Fibroblast of skin of abdomen (primary cell): ENCODE measurements around the gene CCDC51.
A peak's percentile ranks its signal among the peaks of the same experiment; 100 is the strongest.
"Not testable (repeated sequence)": the region's sequence is repeated elsewhere in the genome, so short reads cannot be mapped to it uniquely, and the experiment has no call there.

Experiments
- DNase-seq: peaks from one replicate; pipeline ENCODE4 v3.0.0-alpha.2; 2013

Gene CCDC51

DNA sequence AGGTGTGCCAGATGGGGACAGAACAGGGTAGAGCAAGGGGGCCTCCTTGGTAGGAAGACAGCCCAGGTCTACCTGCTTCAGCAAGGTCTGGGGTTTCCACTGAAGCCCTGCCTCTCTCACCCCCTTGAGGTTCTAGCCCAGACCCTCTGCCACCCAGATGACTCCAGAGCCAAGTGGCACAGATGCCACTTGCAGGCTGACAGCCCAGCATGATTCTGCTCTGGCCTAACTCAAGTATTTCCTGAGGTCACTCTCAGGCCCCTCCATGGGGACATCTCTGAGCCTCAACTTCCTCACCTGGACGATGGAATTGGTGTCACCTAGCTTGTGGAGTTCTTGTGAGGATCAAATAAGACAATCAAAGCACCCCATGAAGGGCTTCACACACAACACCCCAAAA is 33.9 kb downstream of the CCDC51 start:
- no peak for DNase-seq

DNA sequence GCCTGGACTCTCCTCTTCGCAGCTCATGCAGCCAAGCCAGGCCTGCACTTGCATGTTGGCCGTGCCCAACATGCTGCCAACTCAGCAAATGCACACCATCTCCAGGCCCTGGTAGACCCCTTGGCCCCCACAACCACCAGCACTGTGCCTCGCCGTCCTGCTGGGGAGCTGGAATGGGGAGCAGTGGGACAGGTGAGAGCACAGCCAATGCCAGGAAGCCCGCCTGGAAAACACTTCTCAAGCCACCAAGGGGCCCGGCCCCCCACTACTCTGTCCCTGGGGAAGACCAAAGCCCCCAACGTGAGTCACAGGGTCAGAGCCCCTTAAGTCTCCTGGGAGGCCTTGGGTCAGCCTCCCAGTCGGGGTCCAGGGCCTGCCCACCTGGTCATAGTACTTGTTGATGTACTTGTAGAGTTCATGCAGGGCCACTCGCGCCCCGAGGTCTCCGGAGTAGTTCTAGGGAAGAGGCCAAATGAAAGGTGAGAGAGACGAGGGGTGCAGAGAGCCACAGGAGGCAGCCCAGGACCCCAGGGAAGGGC is 34.5 kb downstream of the CCDC51 start:
- no peak for DNase-seq

DNA sequence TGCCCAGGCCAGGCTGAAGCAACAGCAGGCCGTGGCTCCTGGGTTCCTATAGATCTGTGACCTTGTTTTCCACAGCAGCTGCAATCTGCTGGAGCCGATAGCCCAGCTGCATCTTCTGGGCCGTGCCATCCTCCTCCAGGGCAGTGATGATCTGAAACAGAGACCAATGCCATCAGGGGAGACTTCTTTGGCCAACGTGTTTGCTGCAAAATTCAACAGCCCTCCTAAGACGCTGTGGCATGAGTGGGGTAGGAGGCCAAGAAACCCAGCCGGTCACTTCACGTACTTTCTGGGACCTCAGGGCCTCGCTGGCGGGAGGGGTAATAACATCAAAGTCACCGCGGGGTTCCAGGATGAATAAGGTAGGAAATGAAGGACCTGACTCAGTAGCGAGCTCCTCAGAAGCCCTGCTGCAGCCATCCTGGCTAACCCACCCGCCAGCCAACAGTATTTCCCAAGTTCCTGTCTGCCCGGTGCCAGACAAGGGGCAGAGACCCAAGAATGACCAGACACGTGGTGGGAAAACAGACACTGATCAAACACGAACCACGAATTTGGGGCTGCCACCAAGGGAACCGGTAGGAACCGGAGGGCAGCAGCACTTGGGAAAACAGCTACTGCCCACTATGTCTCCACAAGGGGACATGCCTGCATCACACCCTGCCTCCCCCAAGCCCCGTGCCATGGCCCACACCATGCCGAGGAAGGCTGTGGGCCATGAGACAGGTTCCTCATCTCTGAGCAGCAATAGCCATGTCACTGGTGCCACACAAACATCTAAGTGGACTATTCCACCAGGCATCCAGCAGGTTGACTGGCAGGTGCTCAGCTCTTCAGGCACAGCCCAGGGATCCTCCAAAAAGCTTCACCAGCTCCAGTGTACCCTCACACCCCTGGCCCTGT is 35.2 kb downstream of the CCDC51 start:
- no peak for DNase-seq

DNA sequence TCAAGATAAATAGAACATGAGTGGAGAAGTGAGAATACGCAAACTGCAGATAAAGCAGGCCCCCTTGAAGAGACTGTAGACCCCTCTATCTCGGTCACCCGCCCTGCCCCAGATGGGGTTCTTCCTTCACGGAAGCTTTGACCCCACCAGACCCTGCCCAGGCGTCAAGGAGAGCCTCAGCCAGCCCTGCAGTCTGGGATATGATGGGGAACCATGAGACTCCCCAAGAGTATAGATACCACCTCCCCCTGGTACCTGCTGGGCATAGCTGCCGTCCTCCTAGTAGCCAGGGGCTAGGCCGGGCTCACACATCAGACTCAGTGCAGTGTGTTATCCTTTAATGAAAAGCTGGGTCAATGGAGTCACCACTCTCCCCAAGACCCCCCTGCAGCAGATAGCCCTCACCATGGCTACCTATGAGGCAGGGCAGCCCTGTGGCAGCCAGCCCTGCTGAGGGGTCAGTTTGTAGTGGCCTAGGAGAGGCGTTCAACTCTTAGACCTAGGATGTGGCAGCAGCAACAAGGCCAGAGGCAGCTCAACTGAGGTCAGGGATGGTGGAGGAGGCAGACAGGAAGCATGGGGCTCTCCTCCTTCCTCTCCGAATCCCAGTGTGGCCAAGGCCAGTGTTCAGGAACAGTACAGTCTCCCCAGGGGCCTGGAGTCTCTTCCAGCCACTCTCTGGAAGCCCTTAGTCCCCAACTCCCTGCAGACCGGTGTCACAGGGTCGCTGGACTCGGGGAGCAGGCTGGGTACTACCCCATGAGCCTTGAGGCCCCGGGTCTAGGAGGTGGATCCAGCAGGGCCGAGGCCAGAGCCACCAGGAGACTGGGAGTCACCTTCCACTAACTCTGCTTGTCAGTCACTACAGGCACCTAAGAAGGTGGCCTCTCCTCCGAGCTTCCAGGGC is 36.1 kb downstream of the CCDC51 start:
- DNase-seq: no peak

DNA sequence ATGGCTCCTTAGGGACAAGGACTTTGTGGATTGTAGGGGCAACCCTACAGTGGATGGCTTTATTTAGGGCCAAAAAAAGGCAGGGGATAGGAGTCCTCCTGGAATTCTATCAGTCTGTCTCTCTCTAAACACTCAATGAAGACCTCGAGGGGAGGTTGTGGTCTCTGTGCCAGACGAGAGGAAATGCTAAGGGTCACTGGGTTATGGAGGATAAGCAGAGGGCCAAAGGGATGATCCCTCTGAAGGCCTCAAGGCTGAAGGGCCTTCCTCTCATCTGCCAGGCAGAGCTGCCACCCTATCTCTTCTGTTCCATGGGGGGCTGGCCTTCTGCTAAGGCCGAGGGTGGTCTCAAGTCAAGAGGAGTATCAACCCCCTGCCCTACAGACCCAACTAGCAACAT is 37.0 kb downstream of the CCDC51 start:
- no peak for DNase-seq

- DNase-seq: peak; percentile 89
These were observed 37.6 kb downstream of the CCDC51 start for GRCh38 chr3:48402281-48402732.

- not testable (repeated sequence) for DNase-seq
These were observed 38.5 kb downstream of the CCDC51 start for GRCh38 chr3:48401434-48401901.

- DNase-seq: peak; percentile 36
These were observed 39.0 kb downstream of the CCDC51 start for GRCh38 chr3:48400824-48401433.

DNA sequence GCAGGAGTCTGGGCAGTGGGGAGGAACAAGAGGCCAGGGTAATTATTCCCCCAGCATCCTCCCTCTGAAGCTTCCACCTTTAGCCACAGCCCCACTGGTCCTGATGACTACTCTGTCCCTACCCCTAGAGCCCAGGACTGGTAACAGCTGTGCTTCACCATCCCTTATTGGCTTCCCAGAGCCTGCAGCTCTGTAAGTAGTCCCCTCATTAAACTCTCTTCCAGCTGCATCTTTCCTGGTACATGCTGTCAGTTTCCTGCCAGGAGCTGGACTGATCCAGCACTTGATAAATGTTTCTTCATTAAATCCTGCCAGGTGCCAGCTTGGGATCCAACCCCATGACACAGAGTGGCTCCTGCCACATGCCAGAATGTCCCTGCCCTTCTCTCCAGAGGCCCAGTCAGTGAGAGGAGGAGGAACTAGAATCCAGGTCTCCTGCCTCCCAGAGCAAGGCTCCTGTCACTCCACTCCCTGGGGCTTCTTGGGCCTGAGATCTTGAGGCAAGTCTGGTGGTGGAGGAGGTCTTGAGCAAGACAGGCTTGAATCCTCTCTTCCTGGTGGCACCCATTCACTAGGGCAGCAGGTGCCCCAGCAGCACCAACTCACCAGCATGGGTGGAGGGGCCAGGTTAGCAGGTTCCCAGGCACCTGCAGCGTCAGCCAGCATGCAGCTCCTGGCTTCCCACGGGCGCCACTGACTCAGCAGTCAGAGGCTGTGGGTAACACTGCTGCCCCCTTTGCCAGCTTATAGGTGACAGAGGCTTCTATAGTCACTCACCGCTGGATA is 40.3 kb downstream of the CCDC51 start:
- no peak for DNase-seq

DNA sequence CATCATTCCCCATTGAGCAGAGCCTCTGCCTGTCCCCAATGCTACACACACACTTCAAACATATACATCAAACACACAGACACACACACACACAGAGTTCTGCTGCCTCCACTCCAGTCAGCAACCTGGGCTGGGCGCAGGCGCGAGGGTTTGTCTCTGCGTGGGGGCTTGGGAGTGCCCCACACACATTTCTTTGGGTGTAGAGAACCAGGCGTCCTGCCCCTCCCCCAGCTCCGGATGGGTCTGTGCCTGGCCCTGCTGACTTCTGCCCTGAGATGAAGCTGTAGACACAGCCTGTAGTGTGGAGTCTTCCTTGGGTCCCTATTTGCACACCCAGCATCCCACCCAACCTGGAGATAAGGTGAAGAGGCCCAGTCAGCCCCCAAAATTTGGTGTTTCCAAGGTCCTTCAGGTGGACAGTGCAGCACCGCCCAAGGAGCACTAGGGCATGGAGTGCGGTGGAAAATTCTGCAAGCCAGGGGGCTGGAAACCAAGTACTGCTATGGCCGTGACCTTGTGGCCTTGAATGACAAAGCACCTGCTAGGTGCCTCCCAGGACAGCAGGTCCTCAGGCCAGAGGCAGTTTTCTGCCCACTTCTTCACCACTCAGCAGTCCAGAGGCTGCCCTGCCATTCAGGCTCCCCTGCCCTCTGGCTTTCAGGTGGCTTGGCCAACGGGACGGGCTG is 41.1 kb downstream of the CCDC51 start:
- no peak for DNase-seq

GRCh38 chr3:48397767-48398681 is 41.9 kb downstream of the CCDC51 start:
- DNase-seq: no peak

DNA sequence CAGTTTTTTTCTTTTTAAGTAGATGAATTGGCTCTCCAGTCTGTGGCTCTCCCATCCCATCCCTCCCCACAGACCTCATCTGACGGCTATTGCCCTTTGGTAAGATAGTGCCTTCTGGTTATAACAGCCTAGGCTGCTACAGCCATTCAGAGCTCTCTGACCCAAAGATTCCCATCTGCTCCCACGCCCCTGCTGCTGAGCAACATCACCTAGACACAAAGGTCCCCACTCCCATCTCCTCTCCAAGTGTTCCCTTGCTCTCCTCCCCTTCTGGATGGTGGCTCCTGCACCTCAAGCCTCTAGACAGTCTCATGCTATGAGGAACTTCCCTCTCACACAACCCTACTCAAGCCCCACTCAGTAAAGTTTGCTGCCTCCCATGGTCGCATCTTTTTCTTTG is 44.2 kb downstream of the CCDC51 start:
- no peak for DNase-seq

- no peak for DNase-seq
These were observed 45.5 kb downstream of the CCDC51 start for GRCh38 chr3:48394391-48394790.

DNA sequence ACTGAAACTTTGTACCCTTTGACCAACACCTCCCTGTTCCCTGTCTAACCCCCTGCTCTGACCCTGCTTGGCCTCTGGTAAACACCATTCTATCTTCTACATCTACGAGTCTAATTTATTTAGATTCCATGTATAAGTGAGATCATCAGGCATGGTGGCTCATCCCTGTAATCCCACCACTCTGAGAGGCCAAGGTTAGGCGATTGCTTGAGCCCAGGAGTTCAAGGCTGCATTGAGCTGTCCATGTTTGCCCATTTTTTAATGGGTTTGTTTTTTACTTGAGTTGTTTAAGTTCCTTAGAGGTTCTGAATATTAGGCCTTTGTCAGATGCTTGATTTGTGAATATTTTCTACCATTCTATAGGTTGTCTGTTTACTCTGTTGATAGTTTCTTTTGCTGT is 51.0 kb downstream of the CCDC51 start:
- no peak for DNase-seq

GRCh38 chr3:48387634-48388033 is 52.3 kb downstream of the CCDC51 start:
- no peak for DNase-seq
